SU-DHL-6 (cell line): ENCODE results near the gene TCF20.

Experiments
- H2AFZ ChIP-seq: fragments of 200-600 bp; sonication (generic); 2 replicates; pipeline ENCODE4 v1.6.1; 2014; ENCODE audit warnings: low read depth, mild to moderate bottlenecking, moderate library complexity, mixed read lengths, antibody characterized with exemption, low read length; ENCODE audit not compliant: severe bottlenecking
- H3F3A ChIP-seq: fragments of 200-600 bp; shearing (Covaris generic); 2 replicates; pipeline ENCODE4 v1.6.0; 2016; ENCODE audit warnings: antibody characterized with exemption, mild to moderate bottlenecking; ENCODE audit not compliant: insufficient read depth
- H3K27ac ChIP-seq: fragments of 200-600 bp; sonication (generic); 2 replicates; pipeline ENCODE4 v1.5.1; 2016; ENCODE audit warnings: low read depth, mild to moderate bottlenecking, low read length, moderate library complexity, mixed read lengths
- H3K27me3 ChIP-seq: fragments of 200-600 bp; sonication (generic), shearing (Covaris generic); 2 replicates; pipeline ENCODE4 v1.6.0; 2014; ENCODE audit warnings: mild to moderate bottlenecking, low read length
- H3K36me3 ChIP-seq: fragments of 200-600 bp; sonication (generic); 2 replicates; pipeline ENCODE4 v1.6.1; 2014; ENCODE audit warnings: mild to moderate bottlenecking, low read length, mixed read lengths
- H3K4me2 ChIP-seq: fragments of 300-600, 200-600 bp; shearing (Covaris generic), sonication (generic); 2 replicates; pipeline ENCODE4 v1.6.0; 2014; ENCODE audit warnings: low read length, low read depth, mild to moderate bottlenecking; ENCODE audit not compliant: poor library complexity, severe bottlenecking
- H3K4me3 ChIP-seq: fragments of 200-600 bp; sonication (generic); 2 replicates; pipeline ENCODE4 v1.5.1; 2014; ENCODE audit warnings: antibody characterized with exemption, low read length, mild to moderate bottlenecking, mixed read lengths; ENCODE audit not compliant: insufficient read depth, poor library complexity, severe bottlenecking
- H3K79me2 ChIP-seq: fragments of 200-600 bp; sonication (generic); 2 replicates; pipeline ENCODE4 v1.6.1; 2014; ENCODE audit warnings: mild to moderate bottlenecking, low read length, moderate library complexity; ENCODE audit not compliant: insufficient read depth
- H3K9ac ChIP-seq: fragments of 200-600 bp; sonication (generic); 2 replicates; pipeline ENCODE4 v1.7.0; 2014; ENCODE audit warnings: mild to moderate bottlenecking, low read length
- H3K9me2 ChIP-seq: fragments of 200-600 bp; sonication (generic); replicated peaks from 2 replicates; pipeline ENCODE4 v1.6.1; 2014; ENCODE audit warnings: low read length; ENCODE audit not compliant: insufficient read depth
- H3K9me3 ChIP-seq: fragments of 200-600 bp; sonication (generic); 2 replicates; pipeline ENCODE4 v1.6.1; 2014; ENCODE audit warnings: low read length, mixed read lengths; ENCODE audit not compliant: insufficient read depth
- H4K20me1 ChIP-seq: fragments of 200-600 bp; sonication (generic); 2 replicates; pipeline ENCODE4 v1.6.1; 2014; ENCODE audit warnings: low read depth, mild to moderate bottlenecking, antibody characterized with exemption, low read length, moderate library complexity, mixed read lengths
- EZH2phosphoT487 ChIP-seq: fragments of 200-600 bp; sonication (generic), shearing (Covaris generic); conservative IDR thresholded peaks from 2 replicates; pipeline ENCODE4 v1.6.1; 2018; ENCODE audit warnings: mild to moderate bottlenecking, antibody characterized with exemption, low read length, moderate library complexity, mixed read lengths
- TF ChIP-seq, protein P1 (sequence below): fragments of 200-600 bp; sonication (generic); IDR thresholded peaks from one replicate; pipeline ENCODE4 v1.5.1; 2017; ENCODE audit warnings: antibody characterized with exemption, mild to moderate bottlenecking, low read length, moderate library complexity; ENCODE audit not compliant: insufficient read depth, poor library complexity, severe bottlenecking

TCF20 gene

DNA sequence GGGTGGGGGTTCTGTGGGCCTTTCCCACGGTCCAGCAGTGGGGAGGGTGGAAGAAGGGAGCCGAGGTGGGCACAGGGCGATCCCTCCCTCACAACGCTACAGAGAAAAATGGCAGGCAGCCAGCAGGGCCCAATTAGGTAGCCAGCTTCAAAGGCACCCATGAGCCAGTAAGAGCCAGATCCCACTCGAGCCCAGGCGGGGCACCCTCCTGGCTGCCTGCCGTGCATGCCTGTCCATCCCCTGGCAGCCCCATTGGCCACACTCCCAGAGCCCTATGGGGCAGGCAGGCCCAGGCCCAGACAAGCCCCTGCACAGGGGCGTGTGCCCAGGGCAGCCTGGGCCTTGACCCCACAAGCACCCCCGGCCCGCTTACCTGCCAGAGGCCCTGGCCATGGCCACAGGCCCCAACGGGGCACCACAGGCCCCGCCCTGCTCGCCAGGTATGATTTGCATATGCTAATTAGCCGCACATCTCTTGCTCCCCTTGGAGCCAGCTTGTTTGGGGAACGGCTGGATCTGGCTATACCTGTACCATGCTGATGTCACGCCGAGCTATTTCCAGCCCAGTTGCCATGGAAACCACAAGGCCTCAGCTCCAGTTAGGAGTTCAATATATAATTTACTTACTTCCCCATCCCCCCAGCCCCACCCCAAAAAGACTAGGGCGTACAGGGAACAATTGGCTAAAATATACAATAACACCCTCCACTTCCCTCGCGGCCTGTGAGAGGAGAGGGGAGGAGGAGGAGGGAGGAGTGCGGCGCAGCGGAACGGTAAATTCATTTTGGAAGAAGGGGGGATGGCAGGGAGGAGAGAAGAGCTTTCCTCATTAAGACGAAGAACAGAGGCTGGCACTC is 47.5 kb upstream of the TCF20 start:
- H3K9me2 ChIP-seq = no peaks in the 10 kb centered on the region

GRCh38 chr22:42317008-42317407 is 46.6 kb upstream of the TCF20 start:
- no peak overlapping the region for H3K9ac ChIP-seq
- TF ChIP-seq, protein P1, sequence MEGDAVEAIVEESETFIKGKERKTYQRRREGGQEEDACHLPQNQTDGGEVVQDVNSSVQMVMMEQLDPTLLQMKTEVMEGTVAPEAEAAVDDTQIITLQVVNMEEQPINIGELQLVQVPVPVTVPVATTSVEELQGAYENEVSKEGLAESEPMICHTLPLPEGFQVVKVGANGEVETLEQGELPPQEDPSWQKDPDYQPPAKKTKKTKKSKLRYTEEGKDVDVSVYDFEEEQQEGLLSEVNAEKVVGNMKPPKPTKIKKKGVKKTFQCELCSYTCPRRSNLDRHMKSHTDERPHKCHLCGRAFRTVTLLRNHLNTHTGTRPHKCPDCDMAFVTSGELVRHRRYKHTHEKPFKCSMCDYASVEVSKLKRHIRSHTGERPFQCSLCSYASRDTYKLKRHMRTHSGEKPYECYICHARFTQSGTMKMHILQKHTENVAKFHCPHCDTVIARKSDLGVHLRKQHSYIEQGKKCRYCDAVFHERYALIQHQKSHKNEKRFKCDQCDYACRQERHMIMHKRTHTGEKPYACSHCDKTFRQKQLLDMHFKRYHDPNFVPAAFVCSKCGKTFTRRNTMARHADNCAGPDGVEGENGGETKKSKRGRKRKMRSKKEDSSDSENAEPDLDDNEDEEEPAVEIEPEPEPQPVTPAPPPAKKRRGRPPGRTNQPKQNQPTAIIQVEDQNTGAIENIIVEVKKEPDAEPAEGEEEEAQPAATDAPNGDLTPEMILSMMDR = no peak
- TF ChIP-seq EZH2phosphoT487 = no peak
- H4K20me1 ChIP-seq = no peaks in the 10 kb centered on the region
- no peaks in the 10 kb centered on the region for H3K9me2 ChIP-seq
- H3K27me3 ChIP-seq = no peaks in the 10 kb centered on the region
- no peak overlapping the region for H3K4me2 ChIP-seq
- H3K27ac ChIP-seq = no peak overlapping the region
- no peak overlapping the region for H2AFZ ChIP-seq
- no peaks in the 10 kb centered on the region for H3F3A ChIP-seq
- H3K36me3 ChIP-seq = no peaks in the 10 kb centered on the region
- no peak overlapping the region for H3K4me3 ChIP-seq
- no peaks in the 10 kb centered on the region for H3K79me2 ChIP-seq
- H3K9me3 ChIP-seq = no peaks in the 10 kb centered on the region

More for the DNA sequence above, 47.5 kb upstream of the TCF20 start:
- H3K79me2 ChIP-seq = no peaks in the 10 kb centered on the region
- TF ChIP-seq, protein P1 = no peak
- TF ChIP-seq EZH2phosphoT487 = no peak
- no peaks in the 10 kb centered on the region for H4K20me1 ChIP-seq
- H3F3A ChIP-seq = no peaks in the 10 kb centered on the region
- no peak overlapping the region for H3K9ac ChIP-seq
- H3K36me3 ChIP-seq = no peaks in the 10 kb centered on the region
- no peaks in the 10 kb centered on the region for H3K9me3 ChIP-seq
- no peak overlapping the region for H3K4me3 ChIP-seq
- H3K4me2 ChIP-seq = no peak overlapping the region
- no peaks in the 10 kb centered on the region for H3K27me3 ChIP-seq
- no peak overlapping the region for H2AFZ ChIP-seq
- H3K27ac ChIP-seq = no peak overlapping the region

DNA sequence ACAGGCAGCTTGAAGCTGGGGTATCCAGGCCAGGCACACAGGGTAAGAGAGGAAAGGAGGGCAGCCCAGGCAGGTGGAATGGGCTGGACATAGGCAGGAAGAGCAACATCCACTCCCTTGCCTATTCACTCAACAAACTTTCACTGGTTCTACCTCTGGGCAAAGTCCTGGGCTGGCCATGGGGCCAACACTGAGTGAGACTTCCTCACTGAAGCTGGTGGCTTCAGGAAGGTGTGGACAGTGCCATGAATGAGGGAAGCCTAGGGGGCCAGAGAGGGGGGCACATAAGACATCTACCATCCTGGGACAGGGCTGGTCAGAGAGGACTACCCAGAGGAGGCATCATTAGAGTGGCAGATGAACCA is 44.9 kb upstream of the TCF20 start:
- H3K9me3 ChIP-seq = no peaks in the 10 kb centered on the region
- no peaks in the 10 kb centered on the region for H3K27me3 ChIP-seq
- H2AFZ ChIP-seq = no peak overlapping the region
- H3K4me3 ChIP-seq = no peak overlapping the region
- no peak overlapping the region for H3K27ac ChIP-seq
- H3K79me2 ChIP-seq = no peaks in the 10 kb centered on the region
- H3K36me3 ChIP-seq = no peaks in the 10 kb centered on the region
- no peaks in the 10 kb centered on the region for H3F3A ChIP-seq
- no peak overlapping the region for H3K9ac ChIP-seq
- H3K4me2 ChIP-seq = no peak overlapping the region
- no peak for TF ChIP-seq EZH2phosphoT487
- TF ChIP-seq, protein P1 = no peak
- no peaks in the 10 kb centered on the region for H3K9me2 ChIP-seq
- no peaks in the 10 kb centered on the region for H4K20me1 ChIP-seq
